GM12874 (cell line): ENCODE results near the gene NBPF1.

Experiments
- CTCF ChIP-seq: IDR thresholded peaks from 2 replicates; pipeline ENCODE4 v1.5.1; 2011; ENCODE audit warnings: low read depth, mild to moderate bottlenecking, control low read depth, low read length, moderate library complexity; ENCODE audit not compliant: insufficient read depth

The NBPF1 gene

GRCh38 chr1:16613185-16614147 is at the start of gene NBPF1:
TSS of gene NBPF1 (minus strand) at chr1:16613564.
- TF ChIP-seq CTCF: no peak

- TF ChIP-seq CTCF: peak; percentile 70
Observed at GRCh38 chr1:16644482-16645270, 31.3 kb upstream of the NBPF1 start.

- TF ChIP-seq CTCF: no peak
Observed at GRCh38 chr1:16644193-16644481, 30.8 kb upstream of the NBPF1 start.

GRCh38 chr1:16631248-16632043 is 18.1 kb upstream of the NBPF1 start:
- TF ChIP-seq CTCF: no peak

GRCh38 chr1:16630661-16631247 is 17.4 kb upstream of the NBPF1 start:
- TF ChIP-seq CTCF: no peak

- TF ChIP-seq CTCF: no peak
Observed at GRCh38 chr1:16628361-16629111, 15.2 kb upstream of the NBPF1 start.
